Pancreas (tissue), 10 donors: Measurements from ENCODE around the gene PLCH2. TPM values are rescaled to one million over a fixed set of nuclear protein-coding genes. Genes with fewer than 3 reads are reported as not detected.

Source experiments
- ATAC-seq, 4 donors: fragments of 200-7000 bp; cut with Tn5 transposase; one replicate each; pipeline versions ENCODE4 v1.8.0 to v1.9.1; 2020; ENCODE audit warnings: mild to moderate bottlenecking in 4 of 4, moderate library complexity in 4 of 4
- DNase-seq, 6 donors: peaks; one replicate each; pipeline ENCODE4 v3.0.0-alpha.2; 2020
- FAIRE-seq: peaks from 2 replicates; lab custom pipeline; 2012; peaks lifted over from hg19 to GRCh38; lab: Jason Lieb, UNC
- H3K27ac ChIP-seq, 4 donors: fragments of 200-600 bp; sonication (generic); 1 replicate in 3 of 4; 2 replicates in 1 of 4; pipeline versions ENCODE4 v1.5.0 to v1.8.0; 2020
- H3K27me3 ChIP-seq, 4 donors: fragments of 200-600 bp; one replicate each; pipeline ENCODE4 v1.8.0; 2021
- H3K36me3 ChIP-seq, 3 donors: fragments of 200-600 bp; sonication (generic) in 1 of 3; one replicate each; pipeline versions ENCODE4 v1.5.0 to v1.8.0; 2020 to 2021
- H3K4me1 ChIP-seq, 3 donors: fragments of 200-600 bp; one replicate each; pipeline ENCODE4 v1.8.0; 2021
- H3K4me3 ChIP-seq, 4 donors: fragments of 200-600 bp; sonication (generic) in 2 of 4; one replicate each; pipeline versions ENCODE4 v1.5.0 to v1.8.0; 2020 to 2021
- H3K9me3 ChIP-seq, 4 donors: fragments of 200-600 bp; one replicate each; pipeline ENCODE4 v1.8.0; 2021
- WGBS, 2 donors: extraction: QIAGEN DNeasy Blood & Tissue Kit; methylation state at CpG; one replicate each; pipeline ENCODE4 v1.1.7; 2013; 5-methylcytosine and 5-hydroxymethylcytosine counted together
- intact Hi-C, 3 donors: fragments of 100-400 bp; cut with DNase I; formaldehyde crosslinking; loops; one replicate each; pipeline versions ENCODE4 v1.11.1 to v1.14.2; 2022
- polyA plus RNA-seq, 2 donors: library from polyadenylated mRNA; stranded (reverse); fragments of 200-250 nt; gene quantifications; one replicate each; pipeline ENCODE4 v1.2.3, GENCODE V29; 2013
- total RNA-seq, 6 donors: library from RNA; stranded (reverse); fragmentation: NEBNext Ultra II Directional in 4 of 6; extraction: Animal tissue kit (Norgen Biotek cat#: 25700) in 4 of 6; gene quantifications; one replicate each; pipeline versions ENCODE4 v1.2.1 to v1.2.4, GENCODE V29; 2021 to 2023
- TF ChIP-seq, protein P1 (sequence below), 4 donors: fragments of 200-600 bp; sonication (generic) in 3 of 4; IDR thresholded peaks; one replicate each; pipeline versions ENCODE4 v1.5.0 to v1.8.0; 2021; ENCODE audit warnings: antibody characterized with exemption in 4 of 4
- donor health status: healthy with polysubstance abuse.
- donor health status: DM: no; HTN: no; CAD: no; lungs with moderate emphysema.
- donor health status: DM: no; HTN: no; CAD: no.
- donor health status: control.
- donor health status: control.
- donor health status: Bipolar disorder and iron deficiency.
- donor health status: DM: yes; HTN: yes; CAD: no.
- donor health status: DM: no; HTN: no; CAD: no.
- donor health status: DM: no; HTN: no; CAD: no.
- donor health status: DM: yes; HTN: yes; CAD: no.

PLCH2 gene
- total and polyA plus RNA-seq, 8 donors, result 0.79 to 163 (median 3.3) TPM

DNA sequence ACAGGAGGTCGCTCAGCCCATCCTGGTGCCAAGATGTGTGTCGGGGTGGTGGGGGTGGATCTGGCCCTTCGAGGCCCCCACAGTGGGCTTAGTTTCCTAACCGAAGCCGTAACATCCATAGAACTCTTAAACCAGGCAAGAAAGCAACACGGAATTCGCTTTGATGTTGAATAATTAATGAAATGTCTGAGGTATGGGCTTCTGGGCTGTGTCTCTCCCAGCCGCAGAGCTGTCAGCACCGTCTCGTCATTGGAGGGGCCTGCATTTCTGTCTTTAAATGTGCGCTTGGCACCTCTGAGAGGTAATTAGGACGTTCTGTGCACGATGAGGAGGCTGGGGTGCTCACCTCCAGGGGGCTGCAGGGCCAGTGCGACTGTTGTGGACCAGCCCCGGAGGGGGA, 13.3 kb upstream of the PLCH2 start:
- no peak for ATAC-seq
- Histone ChIP-seq H3K4me1 (no peaks in the 10 kb centered on the region), H3K27me3 (peaks cover 0 to 13% (median 0%) of the 10 kb centered on the region in 4 donors), H3K4me3 (no peak overlapping the region), H3K36me3 (no peaks in the 10 kb centered on the region), H3K27ac (no peak overlapping the region), H3K9me3 (no peaks in the 10 kb centered on the region)
- 34 to 38% methylated on average over 15 of the region's 15 CpGs for whole genome bisulfite sequencing, 2 donors
- no peak for FAIRE-seq
- TF ChIP-seq, protein P1, sequence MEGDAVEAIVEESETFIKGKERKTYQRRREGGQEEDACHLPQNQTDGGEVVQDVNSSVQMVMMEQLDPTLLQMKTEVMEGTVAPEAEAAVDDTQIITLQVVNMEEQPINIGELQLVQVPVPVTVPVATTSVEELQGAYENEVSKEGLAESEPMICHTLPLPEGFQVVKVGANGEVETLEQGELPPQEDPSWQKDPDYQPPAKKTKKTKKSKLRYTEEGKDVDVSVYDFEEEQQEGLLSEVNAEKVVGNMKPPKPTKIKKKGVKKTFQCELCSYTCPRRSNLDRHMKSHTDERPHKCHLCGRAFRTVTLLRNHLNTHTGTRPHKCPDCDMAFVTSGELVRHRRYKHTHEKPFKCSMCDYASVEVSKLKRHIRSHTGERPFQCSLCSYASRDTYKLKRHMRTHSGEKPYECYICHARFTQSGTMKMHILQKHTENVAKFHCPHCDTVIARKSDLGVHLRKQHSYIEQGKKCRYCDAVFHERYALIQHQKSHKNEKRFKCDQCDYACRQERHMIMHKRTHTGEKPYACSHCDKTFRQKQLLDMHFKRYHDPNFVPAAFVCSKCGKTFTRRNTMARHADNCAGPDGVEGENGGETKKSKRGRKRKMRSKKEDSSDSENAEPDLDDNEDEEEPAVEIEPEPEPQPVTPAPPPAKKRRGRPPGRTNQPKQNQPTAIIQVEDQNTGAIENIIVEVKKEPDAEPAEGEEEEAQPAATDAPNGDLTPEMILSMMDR (IDR thresholded peaks at IDR 0.05), result no peak
- no peak for DNase-seq
- intact Hi-C loops, result no loop called here

DNA sequence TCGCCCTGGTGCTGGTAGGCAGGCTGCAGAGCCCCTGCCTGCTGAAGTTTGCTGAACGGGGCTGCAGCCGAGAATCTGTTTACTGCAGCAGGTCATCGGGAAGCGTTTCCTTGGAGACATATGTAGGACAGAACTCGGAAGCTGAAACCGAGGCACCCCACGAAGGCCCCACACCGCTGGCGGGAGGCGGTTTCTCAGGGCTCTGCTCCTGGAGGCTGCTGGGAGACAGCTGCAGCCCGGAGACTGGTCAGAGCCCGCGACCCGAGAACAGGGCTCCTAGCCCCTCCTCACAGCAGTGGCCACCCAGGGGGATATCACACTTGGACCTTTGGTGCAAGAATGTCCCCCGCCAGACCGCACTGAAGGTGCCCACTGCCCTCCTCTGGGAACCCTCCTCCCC, 12.7 kb upstream of the PLCH2 start:
- DNase-seq (no peak), FAIRE-seq (no peak), ATAC-seq (peak in 3 of 4 donors; percentile 33 to 65 (median 58))
- Histone ChIP-seq H3K9me3 (no peaks in the 10 kb centered on the region), H3K27me3 (peaks cover 0 to 13% (median 0%) of the 10 kb centered on the region in 4 donors), H3K27ac (no peak overlapping the region), H3K4me3 (no peak overlapping the region), H3K4me1 (no peaks in the 10 kb centered on the region), H3K36me3 (no peaks in the 10 kb centered on the region)
- TF ChIP-seq, protein P1 (IDR thresholded peaks at IDR 0.05), result no peak
- intact Hi-C loops, result no loop called here
- WGBS, 2 donors, result 13 to 20% methylated on average over 14 to 17 of the region's 17 CpGs

DNA sequence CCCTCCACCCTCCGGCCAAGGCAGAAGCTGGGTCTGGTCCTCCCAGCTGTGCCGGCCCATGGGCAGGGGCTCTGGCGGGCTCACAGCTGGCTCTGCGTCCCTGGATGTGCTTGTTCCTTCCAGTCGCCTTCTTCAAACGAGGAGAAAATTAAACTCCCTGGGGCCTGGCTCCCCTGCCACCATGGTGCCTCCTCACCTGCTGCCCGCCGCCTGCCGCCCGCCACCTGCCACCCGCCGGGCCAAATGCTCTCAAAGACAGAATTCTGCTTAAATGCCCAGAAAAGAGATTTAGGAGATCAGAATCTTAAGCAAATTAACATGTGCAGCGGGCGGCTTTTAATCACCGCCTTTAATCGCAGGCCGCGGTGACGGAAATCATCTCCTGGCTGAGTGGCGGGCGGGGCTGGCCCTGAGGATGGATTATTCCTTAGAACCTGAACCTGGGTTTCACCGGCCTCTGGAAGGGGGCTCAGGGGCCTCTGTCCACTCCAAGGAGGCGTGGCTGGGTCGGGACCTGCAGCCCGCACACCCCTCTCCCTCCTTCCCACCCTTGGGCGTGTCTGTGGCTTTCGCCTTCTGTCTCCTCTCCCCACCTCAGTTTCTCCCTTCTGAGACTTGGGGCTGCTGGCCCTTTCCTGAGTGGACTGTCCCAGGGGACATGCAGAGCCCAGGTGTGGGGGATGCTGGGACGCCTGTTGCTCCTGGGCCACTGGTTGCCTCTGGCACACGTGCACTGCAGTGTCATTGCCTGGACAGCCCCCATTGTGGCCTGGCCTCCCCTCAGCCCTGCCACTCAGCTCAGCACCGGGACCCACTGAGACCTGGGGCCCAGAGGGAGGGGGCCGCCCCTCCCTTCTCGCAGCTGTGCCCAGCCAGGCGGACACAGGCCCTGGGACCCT, 10.5 kb upstream of the PLCH2 start:
- Histone ChIP-seq H3K4me1 (no peaks in the 10 kb centered on the region), H3K36me3 (no peaks in the 10 kb centered on the region), H3K9me3 (no peaks in the 10 kb centered on the region), H3K27ac (no peak overlapping the region), H3K27me3 (peaks cover 0 to 13% (median 0%) of the 10 kb centered on the region in 4 donors), H3K4me3 (no peak overlapping the region)
- intact Hi-C loops, result no loop called here
- 53 to 65% methylated on average over 32 to 33 of the region's 33 CpGs for whole genome bisulfite sequencing, 2 donors
- ATAC-seq, result no peak
- TF ChIP-seq, protein P1 (IDR thresholded peaks at IDR 0.05), result no peak
- DNase-seq, result no peak
- FAIRE-seq, result no peak

- Histone ChIP-seq H3K27me3 (peaks cover 0 to 13% (median 0%) of the 10 kb centered on the region in 4 donors), H3K9me3 (no peaks in the 10 kb centered on the region), H3K27ac (no peak overlapping the region), H3K36me3 (no peaks in the 10 kb centered on the region), H3K4me1 (no peaks in the 10 kb centered on the region), H3K4me3 (no peak overlapping the region)
- intact Hi-C loops, result no loop called here
- FAIRE-seq (no peak), DNase-seq (no peak), ATAC-seq (no peak)
- 35 to 50% methylated on average over 10 to 12 of the region's 12 CpGs for WGBS, 2 donors
- TF ChIP-seq, protein P1 (IDR thresholded peaks at IDR 0.05), result no peak
These were observed 9.8 kb upstream of the PLCH2 start for GRCh38 chr1:2466270-2466665.
